Measurements from ENCODE around the gene ARHGAP29.

The ARHGAP29 gene

GRCh38 chr1:94235189-94236012, 2.0 kb downstream of the ARHGAP29 start:
- DNase-seq = no peak

DNA sequence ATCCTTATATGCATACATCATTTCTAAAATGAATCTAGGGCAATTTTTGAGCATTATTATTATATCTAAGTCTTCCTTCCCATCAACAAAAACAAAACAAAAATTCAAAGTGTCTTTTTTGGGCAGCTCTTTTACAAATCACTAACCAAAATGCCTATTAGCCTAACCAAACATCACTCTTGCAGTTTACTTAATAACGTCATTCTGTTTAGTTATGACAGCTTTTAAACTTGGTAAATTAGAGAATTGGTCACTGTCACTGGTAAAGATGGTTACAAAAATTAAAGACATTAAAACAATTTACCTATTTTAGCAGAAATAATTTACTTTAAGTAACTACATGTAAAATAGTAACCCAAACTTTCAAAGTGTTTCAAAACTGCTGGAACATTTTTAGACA, 2.8 kb downstream of the ARHGAP29 start:
- DNase-seq = no peak

GRCh38 chr1:94231746-94232145, 5.6 kb downstream of the ARHGAP29 start:
- no peak for DNase-seq

- DNase-seq = no peak
Measured at GRCh38 chr1:94230920-94231319, 6.5 kb downstream of the ARHGAP29 start.

DNA sequence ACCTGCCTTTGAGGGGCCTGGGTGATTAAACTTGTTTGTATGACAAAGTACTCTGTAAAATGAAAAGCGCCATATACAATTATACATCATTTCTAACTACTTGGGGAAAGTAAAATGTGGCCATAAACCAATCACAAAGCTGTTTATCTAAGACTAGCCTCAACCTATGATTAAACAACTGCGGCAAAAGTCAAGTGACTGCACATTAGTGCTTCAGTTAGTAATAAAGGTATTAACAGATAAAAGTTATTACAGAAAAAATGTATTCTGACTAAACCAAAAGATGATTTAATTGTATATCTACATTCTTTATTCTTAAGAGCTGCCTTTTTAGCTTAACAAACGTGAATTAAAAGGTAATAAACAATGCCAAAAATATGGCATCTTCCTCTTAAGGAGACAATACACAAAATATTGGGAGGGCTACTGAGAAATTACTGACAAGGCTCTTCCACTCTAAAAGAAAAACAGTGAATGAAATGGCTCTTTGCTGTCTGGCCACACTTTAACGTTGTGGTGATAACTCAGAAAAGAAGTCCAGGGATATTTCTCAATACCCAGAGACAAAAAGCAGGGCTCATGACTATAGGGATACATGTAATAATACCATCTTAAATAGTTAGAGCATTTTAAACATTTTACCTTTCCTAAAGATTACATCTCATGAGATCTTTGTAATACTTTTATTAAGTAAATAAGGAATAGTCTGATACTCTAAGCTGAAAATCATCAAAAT, 8.6 kb downstream of the ARHGAP29 start:
- no peak for DNase-seq

DNA sequence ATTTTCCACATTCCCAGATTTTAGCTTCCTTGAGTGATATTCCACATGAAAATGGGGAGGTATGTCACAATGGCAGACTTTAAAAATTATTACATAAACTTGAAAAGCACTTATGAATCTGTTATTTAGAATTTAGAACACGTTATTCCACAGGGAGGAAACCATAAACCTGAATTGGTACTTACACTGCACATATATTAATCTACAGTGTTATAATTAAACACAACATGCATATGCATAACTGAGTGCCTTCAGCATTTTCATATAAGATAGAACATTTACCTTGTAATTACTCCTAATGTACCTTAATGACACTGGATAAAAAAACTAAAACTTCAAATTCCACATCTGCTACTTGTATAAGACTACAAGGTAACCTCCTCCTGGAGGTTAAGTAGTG, 9.8 kb downstream of the ARHGAP29 start:
- DNase-seq = no peak

DNA sequence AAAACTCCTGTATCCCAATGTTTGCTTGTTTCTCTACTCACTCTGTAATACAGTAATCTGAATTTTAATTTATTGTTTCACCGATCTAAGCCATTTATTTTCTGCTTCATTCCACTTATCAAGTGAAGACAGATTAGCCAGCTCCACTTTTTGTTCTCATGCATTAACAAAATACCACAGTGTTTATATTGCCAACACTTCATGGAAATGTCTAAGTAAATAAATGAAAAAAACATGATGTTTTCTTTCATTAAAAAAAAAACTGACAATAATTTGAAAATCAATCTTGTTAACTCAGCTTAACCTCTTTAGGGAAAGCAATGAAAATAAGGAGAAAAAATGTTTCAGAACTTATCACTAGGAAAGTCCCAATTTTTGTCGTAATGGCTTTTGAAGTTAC, 11.5 kb downstream of the ARHGAP29 start:
- no peak for DNase-seq

DNA sequence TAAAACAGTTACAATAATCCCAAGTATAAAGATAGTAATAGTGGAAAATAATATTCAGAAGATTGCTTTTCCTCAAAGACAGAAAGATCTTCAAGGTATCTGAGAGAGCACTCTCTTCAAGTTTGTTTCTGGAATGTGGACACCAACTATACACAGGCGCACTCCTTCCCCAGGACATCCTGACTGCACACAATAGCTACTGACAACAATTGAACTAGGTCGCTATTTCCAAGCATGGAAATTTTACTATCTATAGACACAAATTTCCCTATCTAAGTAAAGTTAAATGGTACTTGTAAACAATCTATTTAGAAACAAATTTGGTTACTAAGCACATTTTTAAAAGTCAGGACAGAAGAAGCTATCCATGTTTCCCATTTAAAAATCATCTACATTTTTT, 19.1 kb downstream of the ARHGAP29 start:
- DNase-seq = no peak

DNA sequence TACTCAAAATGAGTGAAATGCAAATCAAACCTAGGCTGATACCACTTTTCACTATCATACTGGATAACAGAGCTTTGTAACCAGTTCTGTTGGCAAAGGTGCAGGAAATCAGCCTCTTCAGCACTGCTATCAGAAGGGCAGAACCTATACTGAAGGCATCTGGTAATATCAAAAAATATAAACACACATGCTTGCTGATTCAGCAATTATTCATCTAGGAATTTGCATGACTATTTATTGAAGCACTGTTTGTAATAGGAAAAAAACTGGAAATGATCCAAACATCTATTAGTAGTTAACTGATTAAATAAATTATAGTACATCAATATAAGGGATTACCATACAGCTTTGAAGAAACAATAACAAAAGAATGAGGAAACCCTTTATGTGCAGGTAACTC, 21.4 kb downstream of the ARHGAP29 start:
- DNase-seq = no peak

DNA sequence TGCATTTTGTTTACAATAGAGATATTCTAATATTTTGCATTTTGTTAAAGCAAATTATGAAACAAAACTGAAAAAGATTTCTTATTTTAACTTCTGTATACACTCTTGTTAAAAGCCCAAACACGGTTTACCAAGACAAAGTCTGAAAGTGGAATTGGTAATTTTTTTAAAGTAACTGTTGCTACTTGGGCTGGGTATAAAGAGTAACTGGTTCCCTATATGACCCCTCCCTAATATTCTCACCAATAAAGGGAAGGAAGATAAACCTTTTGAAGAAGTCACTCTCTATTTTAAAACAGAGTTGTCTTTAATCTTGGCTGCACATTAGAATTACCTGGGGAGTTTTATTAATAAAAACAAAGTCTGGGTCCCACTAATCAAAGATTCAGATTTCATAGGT, 27.4 kb downstream of the ARHGAP29 start:
- DNase-seq = no peak

GRCh38 chr1:94209425-94209824, 28.0 kb downstream of the ARHGAP29 start:
- DNase-seq = no peak

GRCh38 chr1:94207695-94208094, 29.7 kb downstream of the ARHGAP29 start:
- DNase-seq = no peak

- DNase-seq = no peak
Measured at GRCh38 chr1:94205639-94206038, 31.7 kb downstream of the ARHGAP29 start.

DNA sequence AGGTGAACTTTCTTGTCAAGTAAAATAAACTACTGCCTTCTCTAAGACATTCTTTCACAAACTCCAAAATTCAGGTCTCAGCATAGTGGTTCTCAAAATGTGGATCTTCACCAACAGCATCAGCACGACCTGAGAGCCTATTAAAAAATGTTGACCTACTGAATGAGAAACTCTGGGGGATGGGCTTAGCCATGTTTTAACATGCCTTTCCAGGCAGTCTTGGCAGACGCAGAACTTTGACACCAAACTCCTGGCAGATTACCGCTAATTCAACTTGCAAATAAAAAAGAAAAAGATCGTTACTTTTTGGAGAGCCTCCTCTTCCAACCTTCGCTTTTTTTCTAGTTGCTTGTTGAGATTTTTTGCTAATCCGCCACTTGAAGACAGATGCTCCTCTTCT, 35.1 kb downstream of the ARHGAP29 start:
- no peak for DNase-seq

DNA sequence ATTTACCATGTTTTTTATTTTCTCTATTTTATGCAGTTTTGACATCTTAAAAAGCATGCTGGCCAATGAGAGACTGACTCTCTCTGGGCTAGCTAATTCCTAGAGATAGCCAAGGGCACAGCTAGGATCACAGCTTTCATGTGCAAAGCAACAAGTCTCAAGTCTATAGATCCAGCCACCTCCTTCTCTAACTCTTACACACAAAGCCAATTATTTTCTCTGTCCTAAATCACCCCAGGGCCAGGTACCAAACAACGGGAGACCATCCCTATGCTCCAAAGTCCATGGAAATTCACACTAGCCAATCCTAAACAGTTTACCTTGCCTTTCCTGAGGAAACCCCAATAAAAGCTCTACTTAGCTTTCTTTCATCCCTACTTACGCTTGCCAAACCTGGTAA, 38.0 kb downstream of the ARHGAP29 start:
- DNase-seq = no peak

DNA sequence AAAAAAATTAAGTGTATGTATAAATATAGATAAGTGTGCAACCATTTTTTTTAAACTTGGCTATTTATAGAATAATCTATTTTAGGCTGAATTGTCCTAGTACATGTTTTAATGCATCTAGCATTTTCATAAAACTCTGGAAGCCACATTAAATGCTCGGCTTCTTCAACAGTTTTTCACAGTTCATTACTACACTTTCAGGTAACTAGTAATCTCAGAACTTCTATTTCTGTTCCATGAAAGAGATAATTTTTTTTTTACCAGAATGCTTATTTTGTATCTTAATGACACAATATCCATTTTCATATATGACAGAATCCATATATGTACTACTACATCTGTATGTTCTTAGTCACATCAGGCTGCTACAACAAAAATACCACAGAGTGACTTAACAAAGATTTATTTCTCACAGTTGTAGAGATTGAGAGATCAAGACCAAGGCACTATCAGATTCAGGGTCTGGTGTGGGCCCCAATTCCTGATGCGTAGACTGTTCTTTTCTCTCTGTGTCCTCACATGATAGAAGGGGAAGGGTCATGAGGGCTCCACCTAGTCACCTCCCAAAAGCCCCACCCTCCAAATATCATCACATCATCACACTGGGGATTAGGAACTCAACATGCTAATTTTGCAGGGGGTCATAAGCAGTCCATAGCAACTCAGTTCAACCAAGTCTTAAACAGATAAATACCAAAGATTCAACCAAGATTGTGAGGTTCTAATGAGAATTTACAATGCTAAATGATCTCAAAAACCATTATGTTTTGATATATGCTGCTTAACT, 43.1 kb downstream of the ARHGAP29 start:
- no peak for DNase-seq

- DNase-seq = no peak
Measured at GRCh38 chr1:94193128-94193527, 44.3 kb downstream of the ARHGAP29 start.

GRCh38 chr1:94191216-94191615, 46.2 kb downstream of the ARHGAP29 start:
- DNase-seq = no peak

- no peak for DNase-seq
Measured at GRCh38 chr1:94186946-94187345, 50.4 kb downstream of the ARHGAP29 start.

DNA sequence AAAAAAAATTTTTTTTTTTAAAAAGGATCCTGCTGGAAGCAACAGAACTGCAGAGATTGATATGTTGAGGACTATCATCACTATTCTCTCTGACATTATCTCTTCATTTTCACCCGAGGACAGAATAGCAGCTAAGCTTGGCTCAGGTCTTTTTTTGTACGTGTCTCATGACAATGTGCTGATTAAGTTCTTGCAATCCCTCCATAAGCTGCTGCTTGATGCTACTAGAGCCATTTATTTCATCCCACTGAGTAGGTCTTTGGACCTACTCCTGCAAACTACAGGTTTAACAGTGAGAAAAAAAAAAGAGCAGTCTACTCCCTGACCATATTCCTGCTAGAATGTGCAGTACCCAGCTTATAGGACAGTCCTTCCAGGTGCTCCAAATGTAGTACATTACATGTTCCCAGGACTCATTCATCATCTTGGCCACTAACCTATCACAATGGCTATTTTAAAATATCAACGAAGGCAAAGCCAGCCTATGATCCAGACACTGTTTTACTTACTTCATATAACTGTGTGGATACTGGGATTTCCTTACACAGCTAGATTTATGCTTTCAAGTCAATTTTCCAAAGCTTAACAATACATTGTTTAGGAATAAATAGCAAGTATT, 54.1 kb downstream of the ARHGAP29 start:
- no peak for DNase-seq

- no peak for DNase-seq
Measured at GRCh38 chr1:94182191-94182590, 55.2 kb downstream of the ARHGAP29 start.

DNA sequence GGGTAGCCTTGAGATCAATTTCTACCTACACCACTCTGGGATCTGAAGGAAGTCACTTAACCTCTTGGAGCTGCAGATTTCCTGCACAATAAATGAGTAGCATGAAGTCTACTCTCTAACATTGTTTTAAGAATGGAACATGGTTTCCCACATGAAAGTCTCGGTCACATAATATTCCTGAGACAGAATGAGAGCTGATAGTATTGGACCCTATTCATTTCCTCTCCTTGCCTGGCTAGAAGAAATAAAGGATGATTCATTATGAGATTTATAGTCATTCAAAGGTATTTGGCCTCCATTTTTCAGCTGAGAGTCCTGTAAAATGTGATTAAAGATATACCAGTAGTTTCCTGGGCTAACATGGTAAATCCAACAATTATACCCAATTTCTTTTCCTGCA, 56.7 kb downstream of the ARHGAP29 start:
- no peak for DNase-seq

GRCh38 chr1:94178901-94179300, 58.5 kb downstream of the ARHGAP29 start:
- no peak for DNase-seq
